Measurements from ENCODE around the gene SSH2. TPM values are rescaled to one million over a fixed set of nuclear protein-coding genes. Genes with fewer than 3 reads are reported as not detected.

Gene SSH2
- total RNA-seq, 1 experiment from 2014 or later = 5.5 TPM

DNA sequence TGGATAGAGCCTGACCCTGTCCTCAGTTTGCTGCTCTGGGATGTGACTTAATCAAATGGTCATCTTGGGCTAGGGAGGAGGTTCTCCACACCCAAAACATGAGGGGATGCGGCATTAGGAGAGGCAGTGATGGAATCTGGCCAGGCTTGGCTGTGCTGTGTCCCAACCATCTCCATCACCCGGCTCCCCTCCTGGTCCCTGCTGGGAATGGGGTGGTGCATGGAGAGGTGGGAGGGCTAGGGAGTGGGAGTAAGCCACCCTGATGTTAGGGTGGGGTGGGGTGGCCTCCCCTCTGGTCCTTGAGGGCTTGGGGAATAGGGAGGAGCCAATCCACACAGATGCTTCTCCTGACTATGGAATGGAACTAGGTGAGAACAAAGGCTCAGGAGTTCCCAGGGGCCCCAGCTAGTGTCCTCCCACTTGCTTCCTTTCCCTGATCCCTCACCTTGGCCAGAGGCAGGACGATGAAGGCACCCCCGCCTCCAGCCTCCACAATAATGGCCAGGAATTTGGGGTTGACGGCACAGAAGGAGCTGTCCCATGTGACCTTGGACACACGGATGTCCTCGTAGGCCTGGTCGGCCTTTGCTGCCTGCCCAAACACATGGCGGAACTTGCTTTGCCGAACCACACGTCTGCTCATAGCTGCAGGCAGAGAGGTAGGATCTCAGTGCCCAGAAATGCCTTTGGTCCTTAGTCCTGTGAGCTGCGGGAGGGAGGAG lies 309.1 kb downstream of the SSH2 start:
- peaks cover 49% of the 10 kb centered on the region for H3K27me3 ChIP-seq (ENCODE audit: control insufficient read depth, insufficient read depth, low read length)
- H3K36me3 ChIP-seq (replicated peaks; ENCODE audit: control insufficient read depth, insufficient read depth, low read length) = no peaks in the 10 kb centered on the region
- no peak for DNase-seq
- no peak overlapping the region for H3K4me3 ChIP-seq (ENCODE audit: insufficient read depth, low read depth, low read length)

DNA sequence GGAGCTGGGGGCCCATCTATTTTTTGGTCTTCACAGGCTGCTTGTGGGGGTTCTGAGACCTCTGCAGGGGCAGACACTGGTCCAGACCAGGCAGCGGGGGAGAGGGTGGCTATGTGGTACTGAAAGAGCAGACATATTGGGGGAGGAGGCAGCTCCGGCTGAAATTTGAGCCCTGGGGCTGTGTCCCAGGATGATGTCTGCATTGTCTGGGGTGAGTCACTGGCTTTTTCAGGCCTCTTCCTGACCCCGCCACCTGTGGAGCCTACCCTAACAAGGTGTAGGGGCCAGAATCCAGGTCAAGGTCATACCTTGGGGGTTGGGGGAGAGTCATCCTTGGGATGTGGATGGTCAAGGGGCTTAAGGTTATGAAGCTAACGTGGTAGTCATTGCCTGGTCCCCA lies 309.8 kb downstream of the SSH2 start:
- DNase-seq = peak; percentile 70
- Histone ChIP-seq H3K36me3 (replicated peaks; ENCODE audit: control insufficient read depth, insufficient read depth, low read length) (no peaks in the 10 kb centered on the region), H3K27me3 (ENCODE audit: control insufficient read depth, insufficient read depth, low read length) (peaks cover 55% of the 10 kb centered on the region), H3K4me3 (ENCODE audit: insufficient read depth, low read depth, low read length) (no peak overlapping the region)

GRCh38 chr17:29619251-29619650 lies 310.8 kb downstream of the SSH2 start:
- Histone ChIP-seq H3K27me3 (ENCODE audit: control insufficient read depth, insufficient read depth, low read length) (peaks cover 66% of the 10 kb centered on the region), H3K4me3 (ENCODE audit: insufficient read depth, low read depth, low read length) (no peak overlapping the region), H3K36me3 (replicated peaks; ENCODE audit: control insufficient read depth, insufficient read depth, low read length) (no peaks in the 10 kb centered on the region)
- DNase-seq = peak; percentile 70

GRCh38 chr17:29618272-29619065 lies 311.6 kb downstream of the SSH2 start:
- no peak for DNase-seq
- Histone ChIP-seq H3K4me3 (ENCODE audit: insufficient read depth, low read depth, low read length) (peak overlapping the region; percentile 45), H3K27me3 (ENCODE audit: control insufficient read depth, insufficient read depth, low read length) (peaks cover 73% of the 10 kb centered on the region), H3K36me3 (replicated peaks; ENCODE audit: control insufficient read depth, insufficient read depth, low read length) (no peaks in the 10 kb centered on the region)

DNA sequence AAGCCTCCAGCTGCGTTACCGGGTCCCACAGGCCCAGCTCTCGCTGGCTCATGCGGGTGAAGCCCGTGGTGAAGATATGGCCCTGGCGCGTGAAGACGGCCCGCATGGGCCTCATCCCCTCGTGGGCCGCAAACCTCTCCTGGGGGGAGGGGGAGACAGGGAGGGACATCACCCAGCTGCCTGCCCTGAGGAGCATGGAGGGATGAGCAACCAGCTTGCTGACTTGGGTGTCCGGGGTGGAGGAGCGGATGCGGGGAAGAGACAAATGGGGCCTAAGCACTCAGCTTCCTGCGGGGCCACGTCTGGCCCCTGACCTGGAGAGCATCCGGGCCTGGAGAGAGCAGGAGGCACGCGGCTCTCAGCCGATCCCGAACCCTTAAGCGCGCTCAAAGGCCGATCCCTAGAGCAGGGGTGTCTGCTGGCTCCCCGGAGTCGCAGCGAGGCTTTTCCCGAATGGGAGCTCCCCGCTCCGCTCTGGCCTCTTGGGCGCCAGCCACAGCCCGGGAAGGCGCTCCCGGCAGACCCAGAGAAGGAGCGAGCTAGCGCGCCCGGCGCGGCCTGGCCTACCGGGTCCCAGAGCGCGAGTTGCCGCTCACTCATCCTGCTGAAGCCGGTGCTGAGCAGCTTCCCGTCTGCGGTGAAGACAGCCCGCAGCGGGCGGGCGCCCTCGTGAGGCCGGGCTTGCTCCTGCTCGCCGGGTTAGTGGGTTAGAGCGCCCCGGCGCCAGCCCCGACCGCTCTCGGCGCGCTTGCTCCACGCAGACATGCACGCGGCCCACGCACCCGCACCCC lies 312.4 kb downstream of the SSH2 start:
- H3K27me3 ChIP-seq (ENCODE audit: control insufficient read depth, insufficient read depth, low read length) = peaks cover 77% of the 10 kb centered on the region
- H3K4me3 ChIP-seq (ENCODE audit: insufficient read depth, low read depth, low read length) = peak overlapping the region; percentile 45
- DNase-seq = peak; percentile 94

DNA sequence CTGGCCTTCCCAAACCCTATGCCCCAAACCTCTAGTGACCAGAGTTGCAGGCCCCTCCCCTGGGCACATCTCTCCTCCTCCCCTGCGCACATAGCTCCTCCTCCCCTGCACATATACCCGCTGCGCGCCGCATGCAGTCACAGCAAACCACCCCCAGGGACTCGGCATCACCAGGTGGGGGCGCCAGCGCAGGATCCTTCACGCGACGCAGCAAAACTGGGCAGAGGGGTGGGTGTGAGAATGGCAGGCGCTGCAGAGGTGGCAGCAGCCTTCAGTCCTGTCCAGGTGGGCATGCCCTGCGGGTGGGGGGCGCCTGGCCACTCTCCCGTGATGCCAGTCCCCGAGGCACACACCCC lies 312.9 kb downstream of the SSH2 start:
- Histone ChIP-seq H3K27me3 (ENCODE audit: control insufficient read depth, insufficient read depth, low read length) (peaks cover 74% of the 10 kb centered on the region), H3K4me3 (ENCODE audit: insufficient read depth, low read depth, low read length) (peak overlapping the region; percentile 45), H3K36me3 (replicated peaks; ENCODE audit: control insufficient read depth, insufficient read depth, low read length) (no peaks in the 10 kb centered on the region)
- DNase-seq = peak; percentile 93

More for the DNA sequence above, 312.4 kb downstream of the SSH2 start:
- H3K36me3 ChIP-seq (replicated peaks; ENCODE audit: control insufficient read depth, insufficient read depth, low read length) = no peaks in the 10 kb centered on the region

DNA sequence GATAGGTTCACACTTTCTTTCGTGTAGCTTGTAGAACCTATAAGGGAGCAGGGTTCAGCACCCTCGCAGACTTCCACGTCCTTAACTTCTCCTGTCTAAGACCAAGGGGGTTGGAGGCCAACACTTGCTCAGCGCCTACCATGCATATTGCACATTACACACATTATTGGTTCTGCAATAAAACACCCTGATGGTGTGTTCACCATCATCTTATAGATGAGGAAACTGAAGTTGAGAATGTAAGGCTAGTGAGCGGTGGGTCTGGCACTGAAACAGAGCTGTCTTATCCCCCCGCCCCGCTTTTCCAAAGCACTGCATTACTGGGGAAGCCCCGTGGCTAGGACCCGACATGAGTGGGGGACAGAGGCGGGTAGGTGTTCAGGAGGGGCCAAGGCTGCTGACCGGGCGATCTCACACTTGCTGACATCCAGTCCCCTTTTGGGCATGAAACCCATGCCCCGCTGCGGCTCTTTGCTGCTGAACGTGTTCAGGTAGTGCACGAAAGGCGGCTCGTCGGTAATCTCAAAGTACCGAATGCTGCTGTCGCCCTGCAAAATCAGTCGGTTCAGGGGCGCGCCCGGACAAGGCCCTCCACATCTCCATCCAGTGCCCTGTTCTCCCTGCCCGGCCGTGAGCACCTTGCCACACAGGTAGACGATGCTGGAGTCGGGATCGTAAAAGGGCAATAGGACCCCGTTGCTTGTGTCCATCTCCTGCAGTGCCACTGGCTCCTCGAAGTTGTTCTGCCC lies 313.6 kb downstream of the SSH2 start:
- Histone ChIP-seq H3K27me3 (ENCODE audit: control insufficient read depth, insufficient read depth, low read length) (peaks cover 70% of the 10 kb centered on the region), H3K36me3 (replicated peaks; ENCODE audit: control insufficient read depth, insufficient read depth, low read length) (no peaks in the 10 kb centered on the region), H3K4me3 (ENCODE audit: insufficient read depth, low read depth, low read length) (peak overlapping the region; percentile 47; the same call in 1 of the 2 replicates)
- DNase-seq = no peak

GRCh38 chr17:29615492-29616299 lies 314.3 kb downstream of the SSH2 start:
- Histone ChIP-seq H3K36me3 (replicated peaks; ENCODE audit: control insufficient read depth, insufficient read depth, low read length) (no peaks in the 10 kb centered on the region), H3K4me3 (ENCODE audit: insufficient read depth, low read depth, low read length) (peak overlapping the region; percentile 47), H3K27me3 (ENCODE audit: control insufficient read depth, insufficient read depth, low read length) (peaks cover 66% of the 10 kb centered on the region)
- peak; percentile 98 for DNase-seq

DNA sequence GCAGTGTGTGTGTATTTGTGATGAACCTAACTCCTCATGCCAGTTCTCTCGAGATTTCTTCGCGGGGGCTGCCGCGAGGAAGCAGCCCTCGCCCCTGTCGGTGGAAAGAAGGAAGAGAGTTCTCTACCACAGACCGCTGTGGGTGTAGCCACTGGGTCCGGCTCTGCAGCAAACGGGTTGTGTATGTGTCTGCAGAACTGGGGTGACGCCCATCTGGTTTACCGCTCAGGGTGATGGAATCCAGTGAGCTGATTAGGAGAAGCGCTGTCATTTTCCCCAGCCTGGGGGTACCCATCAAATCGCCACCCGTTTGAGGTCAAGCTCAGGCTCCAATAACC lies 315.0 kb downstream of the SSH2 start:
- Histone ChIP-seq H3K36me3 (replicated peaks; ENCODE audit: control insufficient read depth, insufficient read depth, low read length) (no peaks in the 10 kb centered on the region), H3K4me3 (ENCODE audit: insufficient read depth, low read depth, low read length) (peak overlapping the region; percentile 47), H3K27me3 (ENCODE audit: control insufficient read depth, insufficient read depth, low read length) (peaks cover 66% of the 10 kb centered on the region)
- no peak for DNase-seq

DNA sequence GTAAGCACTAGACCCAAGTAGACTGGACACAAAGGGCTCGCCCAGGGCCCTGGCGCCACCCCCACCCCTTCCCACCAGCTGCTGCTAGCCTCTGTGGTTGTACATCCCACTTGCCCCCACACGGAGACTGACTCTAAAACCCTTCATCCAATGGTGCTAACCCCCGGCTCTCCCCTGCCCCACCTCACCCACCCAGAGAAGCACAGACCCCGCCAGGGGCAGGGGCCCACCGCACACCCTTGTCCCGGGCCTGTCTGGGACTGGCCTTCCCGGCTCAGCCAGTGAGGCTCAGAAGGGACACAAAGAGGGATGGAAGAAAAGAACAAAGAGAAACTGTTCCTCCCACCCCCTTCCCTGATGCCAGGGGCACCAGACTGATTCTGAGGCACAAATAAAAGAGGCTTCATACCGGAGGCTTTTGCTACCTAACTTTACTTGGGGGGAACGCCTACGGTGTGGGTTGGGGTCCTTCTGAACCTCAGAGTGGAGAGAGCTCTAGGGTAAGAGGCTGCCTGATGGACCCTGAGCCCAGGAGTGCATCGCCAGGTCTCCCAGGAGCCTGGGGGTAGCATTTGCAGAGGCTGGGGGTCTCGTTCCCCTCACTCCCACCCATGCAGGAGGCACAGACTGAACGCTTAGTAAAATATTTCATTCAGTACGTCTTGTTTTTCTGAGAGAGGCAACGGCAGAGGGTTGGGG lies 315.5 kb downstream of the SSH2 start:
- peak; percentile 65 for DNase-seq
- peaks cover 64% of the 10 kb centered on the region for H3K27me3 ChIP-seq (ENCODE audit: control insufficient read depth, insufficient read depth, low read length)

GRCh38 chr17:29613856-29614255 lies 316.2 kb downstream of the SSH2 start:
- DNase-seq = no peak

More for the DNA sequence above, 315.5 kb downstream of the SSH2 start:
- Histone ChIP-seq H3K4me3 (ENCODE audit: insufficient read depth, low read depth, low read length) (no peak overlapping the region), H3K36me3 (replicated peaks; ENCODE audit: control insufficient read depth, insufficient read depth, low read length) (no peaks in the 10 kb centered on the region)

DNA sequence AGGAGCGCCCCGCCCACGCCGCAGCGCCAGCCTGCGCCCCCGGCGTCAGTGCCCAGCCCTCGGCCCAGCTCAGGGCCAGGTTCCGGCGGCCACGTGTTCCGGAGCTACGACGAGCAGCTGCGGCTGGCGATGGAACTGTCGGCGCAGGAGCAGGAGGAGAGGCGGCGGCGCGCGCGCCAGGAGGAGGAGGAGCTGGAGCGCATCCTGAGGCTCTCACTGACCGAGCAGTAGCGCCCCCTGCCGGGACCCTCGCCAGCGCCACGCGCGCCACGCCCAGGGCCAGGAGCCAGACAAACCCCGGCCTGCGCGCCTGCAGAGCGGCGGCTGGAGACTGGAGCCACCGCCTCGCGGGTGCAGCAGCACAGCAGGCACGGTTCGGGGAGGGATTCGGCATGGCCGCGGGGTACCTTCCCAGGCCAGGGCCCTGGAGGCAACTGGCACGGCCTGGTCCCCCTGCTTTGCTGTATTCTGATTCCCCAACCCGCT lies 316.6 kb downstream of the SSH2 start:
- peak; percentile 97 for DNase-seq
- H3K27me3 ChIP-seq (ENCODE audit: control insufficient read depth, insufficient read depth, low read length) = peaks cover 58% of the 10 kb centered on the region
- peak overlapping the region; percentile 37 for H3K4me3 ChIP-seq (ENCODE audit: insufficient read depth, low read depth, low read length)
- H3K36me3 ChIP-seq (replicated peaks; ENCODE audit: control insufficient read depth, insufficient read depth, low read length) = no peaks in the 10 kb centered on the region

More at GRCh38 chr17:29613856-29614255, 316.2 kb downstream of the SSH2 start:
- H3K27me3 ChIP-seq (ENCODE audit: control insufficient read depth, insufficient read depth, low read length) = peaks cover 62% of the 10 kb centered on the region
- H3K36me3 ChIP-seq (replicated peaks; ENCODE audit: control insufficient read depth, insufficient read depth, low read length) = no peaks in the 10 kb centered on the region
- H3K4me3 ChIP-seq (ENCODE audit: insufficient read depth, low read depth, low read length) = peak overlapping the region; percentile 37
